Measurements from ENCODE around the gene NFE2L1. TPM values are rescaled to one million over a fixed set of nuclear protein-coding genes. Genes with fewer than 3 reads are reported as not detected.

The NFE2L1 gene
- total and polyA plus RNA-seq, 9 of the 15 experiments (the other 6 are each of a cell fraction or from before 2014, with no cell fraction given): 2.0 to 68.6 (median 39.7) TPM

DNA sequence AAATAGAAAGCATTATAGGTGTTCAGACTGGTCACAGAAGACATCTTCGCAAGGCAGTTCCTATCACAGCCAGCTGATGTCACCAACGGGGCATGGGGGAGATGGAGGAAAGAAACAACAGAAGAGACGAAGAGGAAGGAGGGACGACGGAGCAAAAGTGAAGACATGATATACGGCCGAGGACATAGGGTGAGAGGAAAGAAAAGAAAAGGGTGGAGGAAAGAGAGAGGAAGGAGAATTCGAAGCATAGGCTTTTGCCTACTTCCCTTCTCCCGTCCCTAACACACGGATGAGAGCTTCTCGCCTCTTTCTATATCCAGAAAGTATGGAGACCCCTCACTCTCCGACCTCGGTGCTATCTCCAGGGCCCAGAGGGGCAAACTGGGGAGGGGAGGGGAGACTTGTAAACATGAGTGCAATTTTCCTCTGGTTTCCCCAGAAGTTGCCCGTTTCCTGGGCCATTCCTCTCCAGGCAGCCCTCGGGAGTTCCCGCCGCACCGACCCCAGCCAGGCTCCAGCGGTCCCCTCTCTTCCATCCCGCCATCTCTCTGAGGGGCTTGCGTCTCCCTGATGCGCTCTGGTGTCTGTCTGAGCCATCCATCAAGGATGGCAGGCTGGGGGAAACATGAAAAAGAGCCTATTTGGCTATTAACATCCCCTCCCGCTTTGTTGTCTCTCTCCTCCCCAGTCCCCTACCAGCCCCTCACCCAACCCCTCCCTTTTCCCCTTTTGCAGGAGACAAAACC is 36.6 kb upstream of the NFE2L1 start (continued):
- TF ChIP-seq ZNF318 (IDR thresholded peaks at IDR 0.05; ENCODE audit: borderline replicate concordance in 1 of 2, low read depth in 1 of 2): no peak
- TF ChIP-seq OTX1 (CRISPR knock-in tag; IDR thresholded peaks at IDR 0.05): peak; percentile 77; the same call in 1 of the 2 replicates
- TF ChIP-seq, protein P1, sequence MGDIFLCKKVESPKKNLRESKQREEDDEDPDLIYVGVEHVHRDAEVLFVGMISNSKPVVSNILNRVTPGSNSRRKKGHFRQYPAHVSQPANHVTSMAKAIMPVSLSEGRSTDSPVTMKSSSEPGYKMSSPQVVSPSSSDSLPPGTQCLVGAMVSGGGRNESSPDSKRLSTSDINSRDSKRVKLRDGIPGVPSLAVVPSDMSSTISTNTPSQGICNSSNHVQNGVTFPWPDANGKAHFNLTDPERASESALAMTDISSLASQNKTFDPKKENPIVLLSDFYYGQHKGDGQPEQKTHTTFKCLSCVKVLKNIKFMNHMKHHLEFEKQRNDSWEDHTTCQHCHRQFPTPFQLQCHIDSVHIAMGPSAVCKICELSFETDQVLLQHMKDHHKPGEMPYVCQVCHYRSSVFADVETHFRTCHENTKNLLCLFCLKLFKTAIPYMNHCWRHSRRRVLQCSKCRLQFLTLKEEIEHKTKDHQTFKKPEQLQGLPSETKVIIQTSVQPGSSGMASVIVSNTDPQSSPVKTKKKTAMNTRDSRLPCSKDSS (IDR thresholded peaks at IDR 0.05; ENCODE audit: low read depth, partially characterized antibody): no peak
- no peak for TF ChIP-seq TBP (optimal IDR thresholded peaks at IDR 0.05; ENCODE audit: low read depth, low read length)
- peak; percentile 73; the same call in 1 of the 2 replicates for TF ChIP-seq MTA1 (IDR thresholded peaks at IDR 0.05; ENCODE audit: borderline replicate concordance)
- no peak for TF ChIP-seq MCM2 (IDR thresholded peaks at IDR 0.05; ENCODE audit: low read depth)
- TF ChIP-seq DIDO1 (tag; IDR thresholded peaks at IDR 0.05; ENCODE audit: low read depth): no peak
- TF ChIP-seq NBN (IDR thresholded peaks at IDR 0.05; ENCODE audit: low read depth): peak; percentile 76
- TF ChIP-seq NELFE (IDR thresholded peaks at IDR 0.05; ENCODE audit: insufficient read depth, insufficient read length): no peak
- TF ChIP-seq E2F6 (IDR thresholded peaks at IDR 0.05; ENCODE audit: borderline replicate concordance in 1 of 2, extremely low read depth in 1 of 2, insufficient read depth in 1 of 2, insufficient read length in 1 of 2, low read depth in 1 of 2, low read length in 1 of 2, poor library complexity in 1 of 2, severe bottlenecking in 1 of 2): peak; percentile 22 to 23
- no peak for TF ChIP-seq ZNF134 (CRISPR knock-in tag; conservative IDR thresholded peaks at IDR 0.05)
- no peak for TF ChIP-seq FOXA1 (IDR thresholded peaks at IDR 0.05; ENCODE audit: borderline replicate concordance)
- TF ChIP-seq, protein P2, sequence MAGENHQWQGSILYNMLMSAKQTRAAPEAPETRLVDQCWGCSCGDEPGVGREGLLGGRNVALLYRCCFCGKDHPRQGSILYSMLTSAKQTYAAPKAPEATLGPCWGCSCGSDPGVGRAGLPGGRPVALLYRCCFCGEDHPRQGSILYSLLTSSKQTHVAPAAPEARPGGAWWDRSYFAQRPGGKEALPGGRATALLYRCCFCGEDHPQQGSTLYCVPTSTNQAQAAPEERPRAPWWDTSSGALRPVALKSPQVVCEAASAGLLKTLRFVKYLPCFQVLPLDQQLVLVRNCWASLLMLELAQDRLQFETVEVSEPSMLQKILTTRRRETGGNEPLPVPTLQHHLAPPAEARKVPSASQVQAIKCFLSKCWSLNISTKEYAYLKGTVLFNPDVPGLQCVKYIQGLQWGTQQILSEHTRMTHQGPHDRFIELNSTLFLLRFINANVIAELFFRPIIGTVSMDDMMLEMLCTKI (IDR thresholded peaks at IDR 0.05; ENCODE audit: partially characterized antibody): no peak
